VCaP (cell line): ENCODE results near the gene PHF21A.

ENCODE experiments used
- H3K27ac ChIP-seq: fragments of 450-650 bp; 2 replicates; pipeline ENCODE4 v1.5.1; 2017
- TF ChIP-seq, protein P1 (sequence below): fragments of 450-650 bp; conservative IDR thresholded peaks from 2 replicates; pipeline ENCODE4 v1.5.1; 2017; ENCODE audit warnings: mild to moderate bottlenecking, moderate library complexity

The PHF21A gene

DNA sequence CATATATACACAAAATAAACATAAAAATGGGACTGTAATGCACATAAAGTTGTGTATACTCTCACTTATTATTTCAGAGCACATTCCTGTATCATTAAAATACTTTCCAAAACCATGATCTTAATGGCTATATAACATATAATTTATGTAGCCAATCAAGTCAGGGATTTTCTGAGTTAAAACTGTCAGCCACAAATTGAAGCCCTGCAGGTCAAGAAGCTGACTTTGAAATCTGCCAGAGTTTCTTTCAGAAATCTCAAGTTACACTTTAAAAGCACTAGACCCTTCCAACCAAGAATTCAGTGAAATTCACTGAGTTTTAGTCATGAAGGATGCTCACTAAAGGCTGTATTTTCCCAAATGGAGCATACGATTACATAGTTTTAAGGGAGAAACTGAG lies 47.6 kb downstream of the PHF21A start:
- no peak overlapping the region for H3K27ac ChIP-seq
- TF ChIP-seq, protein P1, sequence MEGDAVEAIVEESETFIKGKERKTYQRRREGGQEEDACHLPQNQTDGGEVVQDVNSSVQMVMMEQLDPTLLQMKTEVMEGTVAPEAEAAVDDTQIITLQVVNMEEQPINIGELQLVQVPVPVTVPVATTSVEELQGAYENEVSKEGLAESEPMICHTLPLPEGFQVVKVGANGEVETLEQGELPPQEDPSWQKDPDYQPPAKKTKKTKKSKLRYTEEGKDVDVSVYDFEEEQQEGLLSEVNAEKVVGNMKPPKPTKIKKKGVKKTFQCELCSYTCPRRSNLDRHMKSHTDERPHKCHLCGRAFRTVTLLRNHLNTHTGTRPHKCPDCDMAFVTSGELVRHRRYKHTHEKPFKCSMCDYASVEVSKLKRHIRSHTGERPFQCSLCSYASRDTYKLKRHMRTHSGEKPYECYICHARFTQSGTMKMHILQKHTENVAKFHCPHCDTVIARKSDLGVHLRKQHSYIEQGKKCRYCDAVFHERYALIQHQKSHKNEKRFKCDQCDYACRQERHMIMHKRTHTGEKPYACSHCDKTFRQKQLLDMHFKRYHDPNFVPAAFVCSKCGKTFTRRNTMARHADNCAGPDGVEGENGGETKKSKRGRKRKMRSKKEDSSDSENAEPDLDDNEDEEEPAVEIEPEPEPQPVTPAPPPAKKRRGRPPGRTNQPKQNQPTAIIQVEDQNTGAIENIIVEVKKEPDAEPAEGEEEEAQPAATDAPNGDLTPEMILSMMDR: no peak

DNA sequence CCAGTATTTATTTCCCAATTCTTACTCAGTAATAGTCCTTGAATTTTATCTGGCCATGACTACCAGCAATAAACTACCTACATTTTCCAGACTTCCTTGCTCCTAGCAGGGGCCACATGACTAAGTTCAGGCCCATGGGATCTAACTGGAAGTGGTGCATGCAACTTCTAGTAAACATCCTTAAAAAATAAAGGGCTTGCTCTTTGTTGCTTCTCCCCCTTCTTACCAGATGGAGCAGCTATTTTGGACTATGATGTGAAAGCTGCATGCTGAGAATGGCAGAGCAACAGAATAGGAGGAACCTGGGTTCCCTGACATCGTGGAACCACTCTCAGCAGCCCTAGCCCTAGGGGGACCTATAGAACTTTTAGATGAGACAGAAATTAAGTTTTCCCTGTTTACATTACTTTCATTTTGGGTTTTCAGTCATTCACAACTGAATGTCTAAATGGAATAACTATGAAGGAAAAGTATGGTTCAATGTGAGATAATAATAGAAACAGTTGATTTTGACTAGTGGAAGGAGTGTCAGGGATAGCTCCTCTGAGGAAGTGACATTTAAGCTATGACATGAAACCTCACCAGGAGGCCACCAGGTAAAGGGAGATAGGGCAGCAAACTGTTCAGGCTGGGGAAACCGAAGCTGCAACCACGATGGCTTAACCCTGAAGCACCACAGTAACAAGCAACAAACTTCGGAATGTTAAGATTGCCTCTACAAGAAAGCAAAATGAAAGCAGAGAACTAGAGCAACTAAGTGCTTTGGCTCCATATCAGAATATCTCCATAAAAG lies 48.9 kb downstream of the PHF21A start:
- peak overlapping the region; percentile 64 for H3K27ac ChIP-seq
- TF ChIP-seq, protein P1: no peak

DNA sequence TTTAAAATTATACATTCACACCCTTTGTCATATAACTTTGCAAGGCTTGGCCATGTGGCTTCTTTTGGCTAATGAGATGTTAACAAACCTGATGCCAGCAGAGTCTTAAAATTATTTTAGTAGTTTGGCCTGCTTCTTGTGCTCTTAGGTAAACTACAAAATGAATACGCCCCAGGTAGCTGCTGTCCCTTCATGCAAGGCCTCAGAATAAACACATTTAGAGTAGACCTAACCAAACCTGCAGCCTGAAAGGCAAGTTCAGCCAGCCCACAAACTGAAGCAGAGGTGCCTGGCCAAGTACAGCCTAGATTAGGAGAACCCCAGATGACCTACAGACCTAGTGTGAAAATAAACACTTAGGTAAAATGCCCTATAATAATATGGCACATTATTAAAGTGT lies 50.2 kb downstream of the PHF21A start:
- TF ChIP-seq, protein P1: no peak
- H3K27ac ChIP-seq: peak overlapping the region; percentile 64

DNA sequence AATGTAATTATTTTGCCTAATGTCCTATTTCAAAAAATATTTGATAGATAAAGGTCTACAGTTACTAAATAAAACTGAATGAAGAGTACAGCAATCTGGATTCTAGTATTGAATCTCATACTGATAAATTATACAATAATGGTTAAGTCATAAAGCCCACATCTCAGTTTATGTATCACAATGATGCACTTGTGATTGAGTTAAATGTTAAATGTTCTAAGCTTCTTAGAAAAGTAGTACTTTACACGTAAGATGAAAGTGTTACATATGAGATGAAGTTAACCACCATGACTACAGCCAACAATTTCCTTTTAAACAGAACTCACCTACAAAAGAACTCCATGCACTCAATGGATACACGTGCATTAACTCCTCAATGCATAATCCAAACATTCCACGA lies 51.7 kb downstream of the PHF21A start:
- no peak overlapping the region for H3K27ac ChIP-seq
- TF ChIP-seq, protein P1: no peak

DNA sequence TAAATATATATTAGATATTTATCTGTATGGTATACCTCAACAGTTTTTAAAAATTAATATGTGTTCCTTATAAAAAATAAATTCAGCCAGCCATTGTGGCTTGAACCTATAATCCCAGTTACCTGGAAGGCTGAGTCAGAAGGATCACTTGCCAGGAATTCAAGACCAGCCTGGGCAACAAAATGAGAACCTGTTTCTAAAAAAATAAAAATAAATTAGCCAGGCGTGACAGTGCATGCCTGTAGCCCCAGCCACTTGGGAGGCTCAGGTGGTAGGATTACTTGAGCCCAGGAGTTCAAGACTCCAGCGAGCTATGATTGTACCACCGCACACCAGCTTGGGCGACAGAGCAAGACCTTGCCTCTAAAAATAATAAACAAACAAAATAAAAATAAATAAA lies 54.9 kb downstream of the PHF21A start:
- no peak overlapping the region for H3K27ac ChIP-seq
- TF ChIP-seq, protein P1: no peak

GRCh38 chr11:46065681-46066080 lies 55.6 kb downstream of the PHF21A start:
- H3K27ac ChIP-seq: no peak overlapping the region
- TF ChIP-seq, protein P1: no peak

DNA sequence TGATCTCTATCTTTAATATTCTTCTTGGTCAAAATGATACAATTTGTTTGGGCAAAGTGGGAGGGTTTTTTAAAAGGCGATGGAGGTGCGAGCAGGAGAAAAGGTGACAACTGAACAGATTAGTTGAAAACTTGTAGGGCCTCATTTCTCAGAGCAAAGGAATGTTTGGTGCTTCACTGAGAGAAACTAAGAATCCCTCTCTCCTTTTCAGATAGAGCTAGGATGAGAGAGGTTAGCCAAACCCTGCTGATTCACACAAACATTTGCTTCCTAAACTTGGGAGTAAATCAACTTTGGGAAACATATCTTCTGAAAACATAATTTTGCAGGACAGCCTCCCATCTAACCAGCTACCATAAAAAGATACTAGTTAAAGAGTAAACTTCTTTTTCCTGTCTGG lies 57.0 kb downstream of the PHF21A start:
- TF ChIP-seq, protein P1: no peak

More for the DNA sequence above, 57.0 kb downstream of the PHF21A start:
- H3K27ac ChIP-seq: no peak overlapping the region
